ENCODE data around the gene SDR42E2.

SDR42E2 gene

DNA sequence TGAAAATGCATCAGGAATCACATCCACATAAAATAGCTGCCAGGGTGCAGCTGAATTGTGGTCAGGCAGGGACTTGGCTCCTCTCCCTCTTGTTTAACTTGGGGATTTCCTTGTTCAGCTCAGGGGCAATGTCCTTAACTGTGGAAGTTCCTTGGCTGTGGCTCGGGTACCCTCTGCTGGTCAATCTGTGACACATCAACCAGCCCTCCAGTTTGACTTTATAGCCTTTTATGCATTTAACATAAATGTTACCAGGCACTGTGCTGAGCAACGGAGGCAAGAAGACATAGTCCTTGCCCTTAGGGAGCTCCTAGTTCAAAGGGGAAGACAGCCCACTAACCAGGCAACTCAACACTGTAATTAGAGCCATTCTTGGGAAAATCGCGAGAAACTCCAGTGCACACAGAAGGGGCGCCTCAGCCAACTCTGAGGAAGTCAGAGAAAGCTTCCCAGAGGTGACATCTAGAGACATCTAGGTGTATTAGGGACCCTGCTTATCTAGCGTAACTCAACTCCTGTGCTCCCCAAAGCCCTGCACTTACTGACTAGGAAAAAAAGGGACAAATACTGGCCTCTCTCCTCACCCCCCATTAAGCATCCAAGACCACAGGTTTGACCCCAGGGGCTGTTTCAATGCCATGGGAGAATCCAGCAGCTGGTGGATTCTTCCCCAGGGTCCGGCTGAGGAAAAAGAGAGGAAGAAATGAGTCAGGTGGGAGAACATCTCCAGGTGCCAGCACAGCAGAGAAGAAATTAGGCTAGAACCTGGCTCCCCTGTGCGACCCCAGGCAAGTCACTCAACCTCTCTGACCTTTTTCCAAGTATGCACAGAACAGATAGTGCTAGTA is 26.5 kb downstream of the SDR42E2 start:
- TF ChIP-seq, protein P1, sequence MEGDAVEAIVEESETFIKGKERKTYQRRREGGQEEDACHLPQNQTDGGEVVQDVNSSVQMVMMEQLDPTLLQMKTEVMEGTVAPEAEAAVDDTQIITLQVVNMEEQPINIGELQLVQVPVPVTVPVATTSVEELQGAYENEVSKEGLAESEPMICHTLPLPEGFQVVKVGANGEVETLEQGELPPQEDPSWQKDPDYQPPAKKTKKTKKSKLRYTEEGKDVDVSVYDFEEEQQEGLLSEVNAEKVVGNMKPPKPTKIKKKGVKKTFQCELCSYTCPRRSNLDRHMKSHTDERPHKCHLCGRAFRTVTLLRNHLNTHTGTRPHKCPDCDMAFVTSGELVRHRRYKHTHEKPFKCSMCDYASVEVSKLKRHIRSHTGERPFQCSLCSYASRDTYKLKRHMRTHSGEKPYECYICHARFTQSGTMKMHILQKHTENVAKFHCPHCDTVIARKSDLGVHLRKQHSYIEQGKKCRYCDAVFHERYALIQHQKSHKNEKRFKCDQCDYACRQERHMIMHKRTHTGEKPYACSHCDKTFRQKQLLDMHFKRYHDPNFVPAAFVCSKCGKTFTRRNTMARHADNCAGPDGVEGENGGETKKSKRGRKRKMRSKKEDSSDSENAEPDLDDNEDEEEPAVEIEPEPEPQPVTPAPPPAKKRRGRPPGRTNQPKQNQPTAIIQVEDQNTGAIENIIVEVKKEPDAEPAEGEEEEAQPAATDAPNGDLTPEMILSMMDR (IDR thresholded peaks at IDR 0.05; ENCODE audit: low read depth, low read length): peak; percentile 85
- no peak overlapping the region for H3K4me3 ChIP-seq (ENCODE audit: low read depth, low read length)

DNA sequence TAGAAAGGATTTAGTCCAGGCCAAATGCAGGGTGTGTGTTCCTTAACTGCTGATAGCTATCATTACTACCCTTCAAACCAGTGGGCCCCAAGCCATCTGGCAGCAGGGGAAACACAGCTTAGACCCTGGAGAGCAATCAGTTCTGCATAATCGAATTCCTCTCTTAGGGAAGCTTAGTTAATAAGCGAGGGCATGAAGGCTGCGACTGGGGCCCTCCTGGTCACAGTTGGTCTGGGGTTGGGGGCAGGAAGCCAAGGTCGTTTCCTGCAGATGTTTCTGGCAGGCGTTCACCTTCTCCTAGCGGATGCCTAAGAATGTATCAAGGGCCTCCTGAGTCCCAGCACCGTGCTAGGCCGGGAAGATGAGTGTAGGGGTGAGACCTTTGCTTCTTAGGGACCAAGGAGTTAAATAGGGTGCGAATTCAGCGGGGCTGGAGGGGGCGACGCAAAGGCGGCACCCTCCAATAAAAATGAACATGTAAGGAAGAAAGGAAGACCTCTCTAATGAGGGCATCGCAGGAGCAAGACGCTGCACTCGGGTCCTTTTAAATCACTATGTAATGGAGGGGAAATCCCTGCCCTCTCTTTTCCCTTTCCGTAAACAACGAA is 27.3 kb downstream of the SDR42E2 start:
- TF ChIP-seq, protein P1 (IDR thresholded peaks at IDR 0.05; ENCODE audit: low read depth, low read length): no peak
- peak overlapping the region; percentile 59 for H3K4me3 ChIP-seq (ENCODE audit: low read depth, low read length)

DNA sequence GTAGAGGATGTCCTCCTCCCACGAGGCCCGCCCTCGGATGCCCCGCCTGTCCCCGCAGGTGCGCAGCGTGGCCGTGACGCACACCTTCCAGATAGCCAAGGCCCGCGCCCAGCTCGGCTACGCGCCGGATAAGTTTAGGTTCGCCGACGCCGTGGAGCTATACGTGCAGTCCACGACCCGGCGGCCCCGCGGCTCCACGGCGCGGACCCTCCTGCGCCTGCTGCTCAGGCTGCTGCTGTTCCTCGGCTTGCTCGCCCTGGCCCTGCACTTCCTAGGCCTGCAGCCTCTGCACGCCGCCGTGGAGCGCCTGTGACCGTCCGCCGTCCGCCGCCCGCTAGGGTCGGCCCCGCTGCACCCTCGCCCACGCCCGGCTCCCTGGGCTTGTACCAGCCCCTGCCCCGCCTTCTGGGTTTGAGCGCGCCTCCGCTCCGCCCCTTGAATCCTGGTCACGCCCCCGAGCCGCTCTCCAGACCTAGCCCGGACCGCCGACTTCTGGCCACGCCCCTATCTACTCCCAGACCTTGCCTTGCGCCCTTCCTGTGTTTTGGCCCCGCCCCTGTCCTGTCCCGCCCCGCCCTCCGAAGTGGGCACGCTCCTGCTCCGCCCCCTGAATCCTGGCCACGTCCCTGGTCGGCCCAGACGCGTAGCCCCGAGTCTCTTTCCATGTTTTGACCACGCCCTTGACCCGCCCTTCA is 27.9 kb downstream of the SDR42E2 start:
- peak overlapping the region; percentile 59 for H3K4me3 ChIP-seq (ENCODE audit: low read depth, low read length)
- TF ChIP-seq, protein P1 (IDR thresholded peaks at IDR 0.05; ENCODE audit: low read depth, low read length): no peak

DNA sequence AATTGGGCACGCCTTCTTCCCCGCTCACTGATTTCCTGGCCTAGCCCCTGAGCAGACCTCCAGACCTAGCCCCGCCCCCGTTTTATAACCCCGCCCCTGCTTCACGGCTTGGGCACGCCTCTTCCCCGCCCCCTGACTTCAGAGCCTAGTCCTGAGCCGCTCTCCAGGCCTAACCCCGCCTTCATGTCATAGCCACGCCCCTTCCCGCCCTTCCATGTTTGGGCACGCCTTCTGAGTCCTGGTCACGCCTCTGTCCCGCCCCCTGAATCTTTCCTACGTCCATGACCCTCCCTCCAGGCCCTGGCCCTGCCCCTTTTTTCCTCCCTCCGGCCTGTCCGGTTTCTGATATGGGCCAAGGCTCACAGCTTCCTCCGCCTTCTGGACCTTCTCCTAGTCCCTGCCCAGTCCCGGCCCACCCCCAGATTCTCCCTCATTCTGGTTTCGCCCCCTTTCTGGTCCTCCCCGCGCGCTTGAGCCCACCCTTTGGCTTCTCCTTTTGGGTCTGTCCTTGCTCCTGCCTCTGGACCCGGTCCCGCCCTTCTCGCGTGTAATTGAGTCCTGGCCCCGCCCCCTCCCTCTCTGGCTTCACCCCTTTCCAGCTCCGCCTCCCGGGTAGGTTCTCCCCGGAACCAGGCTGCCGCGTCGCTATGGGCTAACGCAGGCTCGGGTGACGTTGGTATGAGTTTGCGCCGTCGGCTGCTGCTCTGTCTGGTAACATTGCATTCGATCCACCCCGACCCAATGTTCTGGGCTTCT is 28.6 kb downstream of the SDR42E2 start:
- TF ChIP-seq, protein P1 (IDR thresholded peaks at IDR 0.05; ENCODE audit: low read depth, low read length): no peak

DNA sequence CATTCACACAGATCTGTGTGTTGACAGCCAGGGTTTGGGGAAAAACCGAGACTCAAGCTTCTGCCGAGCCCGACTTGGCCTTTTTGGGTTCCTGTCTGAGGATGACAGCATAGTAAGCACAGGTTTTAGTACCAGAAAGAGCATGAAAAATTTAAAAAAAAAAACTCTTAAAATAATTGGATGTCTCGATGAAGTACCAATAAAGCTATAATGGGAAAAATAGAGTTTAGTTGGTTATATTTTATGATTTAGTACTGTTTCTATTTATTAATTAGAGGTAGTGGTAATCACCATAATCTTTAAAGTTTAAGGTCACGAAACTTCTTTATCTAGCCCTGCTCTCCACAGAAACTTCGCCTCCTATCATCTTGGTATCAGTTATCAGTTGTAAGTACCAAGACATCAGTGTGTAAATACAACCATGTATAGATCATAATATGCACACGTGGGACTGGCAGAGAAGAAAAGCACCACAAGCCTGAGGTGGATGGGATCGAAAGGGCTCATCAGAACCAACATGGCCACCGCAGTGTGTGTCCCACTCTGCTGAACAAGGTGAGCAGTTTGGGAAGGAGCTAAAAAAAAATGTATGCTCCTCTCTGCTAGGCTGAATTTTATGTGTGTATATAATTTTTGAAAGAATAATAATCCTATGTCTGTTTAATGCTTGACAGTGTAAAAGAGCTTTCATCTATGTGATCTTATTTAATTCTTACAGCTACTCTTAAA is 29.4 kb downstream of the SDR42E2 start:
- TF ChIP-seq, protein P1 (IDR thresholded peaks at IDR 0.05; ENCODE audit: low read depth, low read length): no peak
- peak overlapping the region; percentile 61 for H3K4me3 ChIP-seq (ENCODE audit: low read depth, low read length)

More for the DNA sequence above, 28.6 kb downstream of the SDR42E2 start:
- H3K4me3 ChIP-seq (ENCODE audit: low read depth, low read length): peak overlapping the region; percentile 61

DNA sequence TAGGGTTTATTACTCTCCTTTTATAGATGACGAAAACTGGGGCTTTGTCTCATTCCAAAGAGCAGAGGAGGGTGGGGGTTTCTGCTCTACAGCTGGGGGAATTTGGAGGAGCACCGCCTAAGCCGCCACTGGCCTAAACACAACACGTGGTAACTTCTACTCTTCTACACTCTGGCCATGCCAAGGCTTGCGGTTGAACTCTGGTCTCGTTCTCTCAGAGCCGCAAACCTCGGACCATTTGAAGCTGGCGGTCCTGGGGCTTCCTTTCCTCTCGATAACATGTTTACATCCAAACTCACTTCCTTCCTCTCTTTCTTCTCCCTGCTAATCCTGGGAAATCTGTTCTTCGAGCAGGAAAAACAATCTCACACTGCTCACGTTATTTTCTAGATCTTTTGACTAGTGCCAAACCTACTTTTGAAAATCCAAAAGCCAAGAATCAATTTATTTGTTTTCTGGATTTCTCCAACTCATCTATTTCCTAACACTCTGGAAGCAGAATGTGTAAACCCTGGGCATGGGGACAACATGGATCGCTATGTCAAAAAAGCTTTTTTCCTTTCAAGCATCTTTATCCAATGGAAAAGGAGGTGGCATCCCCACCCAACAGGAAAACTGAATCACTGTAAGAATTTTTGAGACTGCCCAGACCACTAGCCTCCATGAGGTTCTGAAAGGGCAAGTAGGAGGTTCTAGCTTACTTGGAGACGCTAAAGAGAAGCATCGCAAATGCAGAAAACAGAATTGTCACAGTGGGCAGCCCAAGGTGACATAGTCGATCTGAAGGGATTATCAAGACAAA is 30.2 kb downstream of the SDR42E2 start:
- TF ChIP-seq, protein P1 (IDR thresholded peaks at IDR 0.05; ENCODE audit: low read depth, low read length): no peak
- H3K4me3 ChIP-seq (ENCODE audit: low read depth, low read length): peak overlapping the region; percentile 61
